Measurements from ENCODE around the gene ALDH3A2.

DNA sequence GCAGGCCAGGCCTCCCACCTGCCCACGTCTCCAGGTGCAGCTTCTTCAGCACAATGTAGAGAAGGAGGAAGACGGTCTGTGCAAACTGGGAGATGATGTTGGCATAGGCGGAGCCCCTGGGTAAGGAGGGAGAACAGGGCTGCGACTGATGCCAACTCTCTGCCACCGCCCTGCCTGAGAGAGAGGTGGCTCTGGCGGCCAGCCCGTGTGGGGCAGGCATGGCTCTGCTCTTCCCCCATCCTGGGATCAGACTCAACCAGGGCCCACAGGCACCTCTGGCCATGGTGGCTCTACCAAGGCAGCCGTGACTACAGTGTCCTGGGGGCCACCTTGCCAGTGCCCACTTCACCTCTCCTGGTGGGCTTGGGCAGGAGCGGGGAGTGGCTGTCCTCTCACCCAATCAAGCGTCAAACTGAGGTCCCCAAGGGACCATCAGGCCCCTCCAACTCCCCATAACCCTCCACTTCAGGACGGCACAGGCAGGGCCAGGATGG, 59.2 kb downstream of the ALDH3A2 start:
- TF ChIP-seq, protein P1, sequence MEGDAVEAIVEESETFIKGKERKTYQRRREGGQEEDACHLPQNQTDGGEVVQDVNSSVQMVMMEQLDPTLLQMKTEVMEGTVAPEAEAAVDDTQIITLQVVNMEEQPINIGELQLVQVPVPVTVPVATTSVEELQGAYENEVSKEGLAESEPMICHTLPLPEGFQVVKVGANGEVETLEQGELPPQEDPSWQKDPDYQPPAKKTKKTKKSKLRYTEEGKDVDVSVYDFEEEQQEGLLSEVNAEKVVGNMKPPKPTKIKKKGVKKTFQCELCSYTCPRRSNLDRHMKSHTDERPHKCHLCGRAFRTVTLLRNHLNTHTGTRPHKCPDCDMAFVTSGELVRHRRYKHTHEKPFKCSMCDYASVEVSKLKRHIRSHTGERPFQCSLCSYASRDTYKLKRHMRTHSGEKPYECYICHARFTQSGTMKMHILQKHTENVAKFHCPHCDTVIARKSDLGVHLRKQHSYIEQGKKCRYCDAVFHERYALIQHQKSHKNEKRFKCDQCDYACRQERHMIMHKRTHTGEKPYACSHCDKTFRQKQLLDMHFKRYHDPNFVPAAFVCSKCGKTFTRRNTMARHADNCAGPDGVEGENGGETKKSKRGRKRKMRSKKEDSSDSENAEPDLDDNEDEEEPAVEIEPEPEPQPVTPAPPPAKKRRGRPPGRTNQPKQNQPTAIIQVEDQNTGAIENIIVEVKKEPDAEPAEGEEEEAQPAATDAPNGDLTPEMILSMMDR (IDR thresholded peaks at IDR 0.05): no peak
- no peak for TF ChIP-seq POLR2A (IDR thresholded peaks at IDR 0.05)

All from lower leg skin (tissue), 3 donors.